GM12875 (cell line): ENCODE measurements around the gene PSMD11.
A peak's percentile ranks its signal among the peaks of the same experiment; 100 is the strongest.

ENCODE experiments used
- H3K4me3 ChIP-seq: one replicate; pipeline ENCODE4 v1.5.1; 2011; ENCODE audit warnings: low read depth, low read length, control low read depth
- TF ChIP-seq, protein P1 (sequence below): IDR thresholded peaks from 2 replicates; pipeline ENCODE4 v1.5.1; 2011; ENCODE audit warnings: low read depth, mild to moderate bottlenecking, control low read depth, inconsistent platforms, low read length, moderate library complexity, borderline replicate concordance; ENCODE audit not compliant: insufficient read depth

Gene PSMD11

DNA sequence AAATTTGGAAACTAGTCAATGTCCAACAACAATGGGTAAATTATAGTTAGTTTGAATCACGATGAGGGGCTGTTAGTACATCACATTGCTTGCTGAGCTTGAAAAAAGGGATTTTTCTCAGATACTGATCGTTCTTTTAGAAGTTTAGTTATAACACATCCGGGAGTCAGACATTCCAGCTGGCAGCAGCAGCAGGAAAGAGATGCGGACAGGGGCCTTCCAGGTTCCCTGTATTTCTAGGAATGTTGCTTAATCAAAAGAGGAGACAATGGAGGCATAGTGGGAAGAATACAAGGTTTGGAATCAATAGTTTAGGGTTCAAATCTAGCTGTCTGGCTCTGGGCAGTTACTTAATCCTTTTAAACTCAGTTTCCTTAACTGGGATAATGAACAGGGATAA is 70.3 kb downstream of the PSMD11 start:
- TF ChIP-seq, protein P1, sequence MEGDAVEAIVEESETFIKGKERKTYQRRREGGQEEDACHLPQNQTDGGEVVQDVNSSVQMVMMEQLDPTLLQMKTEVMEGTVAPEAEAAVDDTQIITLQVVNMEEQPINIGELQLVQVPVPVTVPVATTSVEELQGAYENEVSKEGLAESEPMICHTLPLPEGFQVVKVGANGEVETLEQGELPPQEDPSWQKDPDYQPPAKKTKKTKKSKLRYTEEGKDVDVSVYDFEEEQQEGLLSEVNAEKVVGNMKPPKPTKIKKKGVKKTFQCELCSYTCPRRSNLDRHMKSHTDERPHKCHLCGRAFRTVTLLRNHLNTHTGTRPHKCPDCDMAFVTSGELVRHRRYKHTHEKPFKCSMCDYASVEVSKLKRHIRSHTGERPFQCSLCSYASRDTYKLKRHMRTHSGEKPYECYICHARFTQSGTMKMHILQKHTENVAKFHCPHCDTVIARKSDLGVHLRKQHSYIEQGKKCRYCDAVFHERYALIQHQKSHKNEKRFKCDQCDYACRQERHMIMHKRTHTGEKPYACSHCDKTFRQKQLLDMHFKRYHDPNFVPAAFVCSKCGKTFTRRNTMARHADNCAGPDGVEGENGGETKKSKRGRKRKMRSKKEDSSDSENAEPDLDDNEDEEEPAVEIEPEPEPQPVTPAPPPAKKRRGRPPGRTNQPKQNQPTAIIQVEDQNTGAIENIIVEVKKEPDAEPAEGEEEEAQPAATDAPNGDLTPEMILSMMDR = no peak
- no peak overlapping the region for H3K4me3 ChIP-seq

DNA sequence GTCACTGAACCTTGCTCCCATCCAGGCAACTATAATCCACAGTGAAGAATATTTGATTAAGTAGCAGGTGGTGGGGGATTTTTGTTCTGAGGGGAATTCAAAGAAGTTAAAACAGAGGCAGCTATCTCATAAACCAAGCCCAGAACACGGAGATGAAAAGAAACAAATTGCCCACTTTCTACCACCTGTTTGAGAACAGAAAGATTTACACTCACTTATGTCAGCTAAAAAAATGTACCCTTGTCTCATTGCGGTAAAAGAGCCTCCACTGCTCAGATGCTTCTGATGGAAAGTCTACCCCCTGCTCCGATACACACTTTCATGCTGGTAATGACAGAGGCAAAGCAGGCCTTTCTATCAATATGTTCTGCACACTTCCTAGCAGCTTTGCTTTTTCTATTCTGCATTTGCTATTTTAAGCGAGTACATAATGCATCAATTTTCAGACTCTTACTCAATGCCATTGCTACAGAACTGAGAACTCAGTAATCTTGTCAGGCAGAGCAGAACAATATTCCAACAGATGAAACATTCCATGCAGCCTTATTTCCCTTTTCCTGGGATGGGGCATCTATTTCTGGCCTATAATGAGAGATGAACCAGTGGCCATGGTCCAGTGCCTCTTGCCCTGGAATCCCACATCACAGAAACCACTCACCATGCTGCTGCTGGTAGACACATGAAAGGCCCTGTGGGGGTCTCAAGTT is 71.5 kb downstream of the PSMD11 start:
- TF ChIP-seq, protein P1 = no peak
- H3K4me3 ChIP-seq = peak overlapping the region; percentile 1

DNA sequence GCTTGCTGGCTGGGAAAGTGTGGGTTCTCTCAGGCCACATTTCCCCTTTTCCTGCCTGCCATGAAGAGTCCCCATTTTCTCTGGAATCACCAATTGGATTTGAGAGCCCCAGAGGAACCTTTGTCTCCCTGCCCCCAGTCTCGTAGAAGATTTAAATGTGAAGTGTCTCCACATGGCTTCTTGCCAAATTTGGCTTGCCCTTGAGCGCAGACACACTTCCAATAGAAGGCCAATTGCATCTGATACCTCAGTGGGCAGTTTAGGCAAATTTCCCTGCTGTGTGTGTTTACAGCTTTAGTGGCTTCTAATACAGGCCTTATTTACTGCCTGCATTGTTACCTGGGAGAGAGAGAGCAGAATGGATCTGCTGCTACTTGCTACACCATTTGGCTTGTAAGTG is 72.1 kb downstream of the PSMD11 start:
- TF ChIP-seq, protein P1 = no peak

DNA sequence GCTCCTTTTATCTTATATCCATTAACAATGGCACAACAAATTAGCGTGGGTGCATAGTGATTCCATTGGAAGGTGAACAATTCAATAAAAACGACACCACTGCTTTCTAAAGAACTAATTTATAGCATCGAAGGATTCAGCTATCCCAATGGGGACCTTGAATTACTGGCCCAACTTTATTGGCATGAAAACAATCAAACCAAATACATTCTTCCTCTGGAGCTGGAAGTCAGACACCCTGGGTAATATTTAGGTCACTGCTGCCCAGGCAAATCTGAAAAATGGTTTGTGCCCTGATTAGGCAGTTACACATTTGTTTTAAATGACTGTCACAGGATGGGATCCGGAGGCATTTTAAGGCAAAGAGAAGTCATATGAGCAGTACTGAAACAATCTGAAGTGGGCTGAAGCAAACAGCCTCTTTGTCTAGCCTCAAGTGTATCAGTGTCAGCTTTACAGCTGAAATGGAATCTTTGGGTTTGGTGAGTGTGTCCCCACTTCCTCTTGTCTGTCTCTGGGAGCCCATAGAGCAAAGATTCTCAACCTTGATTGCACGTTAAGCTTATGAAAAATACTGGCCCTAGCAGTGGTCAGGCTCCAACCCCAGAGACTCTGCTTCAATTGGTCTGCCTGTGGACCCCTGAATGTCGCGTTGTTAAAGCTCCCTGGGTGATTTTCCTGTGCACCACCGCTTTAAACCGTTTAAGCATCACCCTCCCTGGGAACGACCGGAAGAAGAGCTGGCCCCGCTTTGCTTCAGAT is 72.8 kb downstream of the PSMD11 start:
- H3K4me3 ChIP-seq = no peak overlapping the region
- TF ChIP-seq, protein P1 = no peak

More for the DNA sequence above, 72.1 kb downstream of the PSMD11 start:
- H3K4me3 ChIP-seq = no peak overlapping the region

DNA sequence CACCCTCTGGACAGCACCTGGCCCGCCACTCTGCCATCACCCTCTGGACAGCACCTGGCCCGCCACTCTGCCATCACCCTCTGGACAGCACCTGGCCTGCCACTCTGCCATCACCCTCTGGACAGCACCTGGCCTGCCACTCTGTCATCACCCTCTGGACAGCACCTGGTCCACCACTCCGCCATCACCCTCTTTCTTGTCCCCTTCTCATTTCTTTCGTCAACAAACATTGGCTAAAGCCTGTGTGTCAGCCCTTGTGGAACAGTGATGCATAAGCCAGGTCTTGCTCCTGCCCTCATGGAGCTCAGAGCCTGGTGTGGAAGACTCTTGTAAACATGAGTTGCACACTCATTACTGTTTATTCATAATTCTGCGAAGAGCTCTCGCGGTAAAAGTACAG is 73.7 kb downstream of the PSMD11 start:
- H3K4me3 ChIP-seq = no peak overlapping the region
- TF ChIP-seq, protein P1 = no peak

DNA sequence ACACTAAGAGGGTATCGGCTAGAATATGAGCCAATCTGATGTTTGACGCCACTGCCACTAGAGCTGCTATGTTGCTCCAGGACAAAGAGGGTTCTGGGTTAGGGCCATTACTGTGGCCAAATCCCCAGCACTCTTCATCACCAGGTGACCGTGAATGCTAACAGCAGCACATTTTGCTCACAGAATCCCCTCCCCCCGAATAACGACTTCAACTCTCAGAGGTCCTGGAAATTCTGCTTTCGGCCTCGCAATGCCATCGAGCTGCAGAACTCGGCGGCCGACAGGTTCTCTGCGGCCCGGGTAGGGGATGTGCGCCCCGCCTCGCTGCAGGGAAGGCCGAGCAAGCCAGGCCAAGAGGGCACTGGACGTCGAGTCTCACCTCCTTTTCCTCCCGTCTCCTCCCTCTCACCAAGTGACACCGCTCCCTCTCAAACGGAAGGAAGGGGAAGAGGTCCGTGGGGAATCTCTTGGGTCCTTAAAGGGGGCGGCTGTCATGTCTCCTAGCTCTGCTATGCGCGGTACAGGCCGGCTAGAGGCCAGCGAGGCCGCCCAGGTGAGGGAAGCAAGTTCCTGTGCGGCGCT is 74.4 kb downstream of the PSMD11 start:
- peak overlapping the region; percentile 54 for H3K4me3 ChIP-seq
- TF ChIP-seq, protein P1 = no peak
